Endothelial cell of umbilical vein (primary cell): ENCODE results near the gene PRSS3.
"Not testable (repeated sequence)": the region's sequence is repeated elsewhere in the genome, so short reads cannot be mapped to it uniquely, and the experiment has no call there.

ENCODE experiments used
- CTCF ChIP-seq, 2 donors: IDR thresholded peaks; 1 replicate in 1 of 2; 2 replicates in 1 of 2; pipeline ENCODE4 v1.5.1; 2011; ENCODE audit warnings: low read length in 2 of 2, mild to moderate bottlenecking in 2 of 2, moderate library complexity in 2 of 2, control low read depth in 1 of 2, inconsistent platforms in 1 of 2, low read depth in 1 of 2; ENCODE audit not compliant: insufficient read depth in 1 of 2; ENCODE audit errors: extremely low read depth in 1 of 2
- EZH2 ChIP-seq: IDR thresholded peaks from 2 replicates; pipeline ENCODE4 v1.6.1; 2012; ENCODE audit warnings: borderline replicate concordance, low read depth, mild to moderate bottlenecking, moderate library complexity, low read length, inconsistent platforms; ENCODE audit not compliant: severe bottlenecking
- JUN ChIP-seq: IDR thresholded peaks from 2 replicates; pipeline ENCODE4 v1.6.1; 2011; ENCODE audit warnings: borderline replicate concordance, low read depth; ENCODE audit not compliant: insufficient read length, insufficient read depth
- MAX ChIP-seq: IDR thresholded peaks from 2 replicates; pipeline ENCODE4 v1.6.1; 2011; ENCODE audit not compliant: insufficient read depth, insufficient read length
- POLR2A ChIP-seq: IDR thresholded peaks from 2 replicates; pipeline ENCODE4 v1.6.1; 2012; ENCODE audit warnings: low read depth, mild to moderate bottlenecking, control low read depth, low read length
- POLR2AphosphoS5 ChIP-seq: IDR thresholded peaks from 2 replicates; pipeline ENCODE4 v1.6.1; 2012; ENCODE audit warnings: low read depth, mild to moderate bottlenecking, control low read depth, low read length, moderate library complexity; ENCODE audit not compliant: insufficient read depth

GRCh38 chr9:33796679-33797078 lies 1.3 kb downstream of the PRSS3 start:
- TF ChIP-seq CTCF (IDR thresholded peaks at IDR 0.05; ENCODE audit: extremely low read depth in 1 of 2, insufficient read depth in 1 of 2, low read depth in 1 of 2, low read length in 2 of 2); MAX; JUN; POLR2A; POLR2AphosphoS5; EZH2: not testable (repeated sequence)
